ENCODE results near the gene RASIP1.

The RASIP1 gene

DNA sequence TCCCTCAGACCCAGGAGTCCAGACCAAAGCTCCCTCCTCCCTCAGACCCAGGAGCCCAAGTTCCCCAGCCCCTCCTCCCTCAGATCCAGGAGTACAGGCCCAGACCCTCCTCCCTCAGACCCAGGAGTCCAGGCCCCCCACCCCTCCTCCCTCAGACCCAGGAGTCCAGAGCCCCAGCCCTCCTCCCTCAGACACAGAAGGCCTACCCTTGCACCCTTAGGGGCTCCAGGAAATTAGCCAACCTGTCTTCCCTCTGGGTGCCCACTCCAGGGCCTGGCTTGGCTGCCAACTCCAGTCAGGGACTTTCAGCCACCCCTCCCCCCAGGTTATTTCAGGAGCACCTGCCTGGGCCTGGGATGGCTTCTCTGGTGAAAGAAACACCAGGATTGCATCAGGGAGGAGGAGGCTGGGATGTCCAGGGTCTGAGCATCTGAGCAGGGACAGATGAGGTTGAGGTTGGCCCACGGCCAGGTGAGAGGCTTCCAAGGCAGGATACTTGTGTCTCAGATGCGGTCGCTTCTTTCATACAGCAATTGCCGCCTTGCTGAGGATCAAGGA, 14.8 kb upstream of the RASIP1 start, which contains the start of gene FGF21:
Gene FGF21, plus strand, starts transcription at position 441 of the 558 bp plus-strand sequence. CDS start 713 bp downstream, outside the sequence.
- no peak for DNase-seq (ENCODE audit: low read depth)

DNA sequence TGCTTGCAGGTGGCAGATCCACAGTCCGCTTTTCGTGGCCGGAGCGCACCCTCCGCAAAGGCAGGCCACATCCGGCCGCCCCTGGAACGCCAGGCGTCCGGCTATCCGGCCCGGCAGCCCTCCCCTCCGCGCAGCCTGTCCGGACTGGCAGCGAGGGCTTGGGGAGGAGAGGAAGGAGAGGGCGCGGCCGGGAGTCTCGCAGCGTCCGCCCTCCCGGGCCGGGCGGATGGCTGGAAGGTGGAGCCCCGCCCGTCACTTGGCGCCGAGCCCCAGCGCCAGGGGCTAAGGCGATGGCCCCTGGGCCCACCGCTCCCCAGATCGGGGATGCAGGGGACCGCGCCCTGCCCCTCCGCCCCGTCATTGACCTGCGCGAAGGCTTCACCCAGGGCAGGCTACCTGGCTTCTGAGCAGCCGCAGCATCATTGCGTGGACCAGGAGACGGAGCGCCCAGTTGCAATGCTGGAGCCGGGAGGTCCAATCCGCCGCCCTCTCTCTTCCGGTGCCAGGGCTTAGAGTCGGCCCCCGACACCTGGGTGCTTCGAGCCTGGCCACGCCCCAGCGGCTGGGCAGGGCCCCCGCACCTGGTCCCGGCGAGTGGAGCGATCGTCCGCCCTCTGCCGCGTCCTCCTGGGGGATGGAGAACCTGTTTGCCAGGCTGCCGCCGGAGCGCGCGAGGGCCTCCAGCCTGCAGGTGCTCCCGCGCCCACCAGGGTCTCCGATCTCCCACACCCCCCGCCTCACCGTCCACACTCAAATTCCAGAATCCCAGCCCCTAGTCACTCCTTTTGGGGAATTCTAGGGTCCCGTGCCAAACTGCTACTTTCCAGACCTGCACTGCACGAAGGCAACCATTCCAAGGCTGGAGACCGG, 12.3 kb upstream of the RASIP1 start, which contains the start of gene FUT1:
Gene FUT1, minus strand, starts transcription at position 146 of the 870 bp plus-strand sequence. CDS start 1,360 bp downstream, outside the sequence.
- peak; percentile 19 for DNase-seq (ENCODE audit: low read depth)

DNA sequence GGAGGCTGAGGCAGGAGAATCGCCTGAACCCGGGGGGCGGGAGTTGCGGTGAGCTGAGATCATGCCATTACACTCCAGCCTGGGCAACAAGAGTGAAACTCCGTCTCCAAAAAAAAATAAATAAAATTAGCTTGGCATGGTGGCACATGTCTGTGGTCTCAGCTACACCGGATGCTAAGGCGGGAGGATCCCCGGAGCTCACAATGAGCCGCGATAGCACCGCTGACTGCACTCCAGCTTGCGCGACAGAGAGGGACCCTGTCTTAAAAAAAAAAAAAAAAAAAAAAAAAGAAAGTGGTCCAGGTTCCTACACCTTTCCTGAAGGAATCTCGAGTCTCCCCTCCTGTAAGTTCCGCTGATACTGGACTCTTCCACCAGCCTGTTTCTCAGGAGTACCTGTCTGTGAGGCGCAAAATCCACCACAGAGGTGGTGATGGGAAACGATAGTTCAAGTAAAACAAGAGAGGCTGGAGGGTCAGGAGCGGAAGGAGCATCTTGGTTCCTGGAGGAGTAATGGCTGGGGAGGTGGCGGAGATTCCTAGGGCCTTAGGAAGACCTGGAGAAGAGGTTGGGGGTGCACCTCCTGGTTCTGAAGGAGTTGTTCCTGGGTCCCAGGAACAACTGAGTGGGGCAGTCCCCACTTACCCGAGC, 11.6 kb upstream of the RASIP1 start:
- no peak for DNase-seq (ENCODE audit: low read depth)

DNA sequence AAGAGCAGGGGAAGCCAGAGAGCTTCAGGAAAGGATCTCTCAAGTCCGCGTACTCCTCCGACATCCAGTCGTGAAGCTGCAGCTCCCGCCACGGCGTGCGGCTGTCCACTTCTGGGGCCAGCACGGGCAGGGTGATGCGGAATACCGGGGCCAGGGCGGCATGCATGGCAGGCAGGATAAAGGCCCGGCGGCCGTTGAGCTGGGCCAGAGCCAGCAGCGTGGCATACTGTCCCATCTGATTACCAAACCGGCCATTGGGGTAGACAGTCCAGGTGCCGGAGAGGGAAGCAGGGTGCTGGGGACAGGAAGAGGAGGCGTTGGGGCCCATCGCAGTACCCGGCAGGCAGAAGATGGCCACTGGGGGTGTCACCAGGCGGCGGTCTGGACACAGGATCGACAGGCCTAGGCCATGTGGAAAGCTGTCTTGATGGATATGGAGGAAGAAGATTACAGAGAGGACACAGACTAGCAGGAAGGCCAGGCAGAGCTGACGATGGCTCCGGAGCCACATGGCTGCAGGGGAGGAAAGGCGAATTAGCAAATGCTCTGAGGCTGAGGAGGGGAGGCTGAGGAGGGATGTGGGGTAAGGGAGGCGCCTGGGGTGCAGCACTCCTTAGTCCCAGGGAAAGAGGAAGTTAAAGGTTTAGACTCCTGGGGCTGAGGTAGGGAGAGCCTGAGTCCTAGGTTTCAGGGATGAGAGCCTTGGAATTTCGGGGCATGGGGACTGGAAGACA, 10.5 kb upstream of the RASIP1 start:
- no peak for DNase-seq (ENCODE audit: low read depth)

DNA sequence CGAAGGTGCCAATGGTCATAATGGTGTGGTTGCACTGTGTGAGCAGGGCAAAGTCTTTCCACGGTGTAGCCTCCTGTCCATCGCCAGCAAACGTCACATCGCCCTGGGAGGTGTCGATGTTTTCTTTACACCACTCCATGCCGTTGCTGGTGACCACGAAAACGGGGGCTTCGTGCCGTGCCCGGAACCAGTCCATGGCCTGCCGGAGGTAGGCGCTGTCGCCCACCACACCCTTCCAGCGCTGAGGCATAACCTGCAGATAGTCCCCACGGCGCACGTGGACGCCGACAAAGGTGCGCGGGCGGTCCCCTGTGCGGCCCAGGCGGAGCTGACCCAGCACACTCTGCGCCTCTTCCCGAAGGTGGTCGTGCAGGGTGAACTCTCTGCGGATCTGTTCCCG, 9.9 kb upstream of the RASIP1 start:
- no peak for DNase-seq (ENCODE audit: low read depth)

DNA sequence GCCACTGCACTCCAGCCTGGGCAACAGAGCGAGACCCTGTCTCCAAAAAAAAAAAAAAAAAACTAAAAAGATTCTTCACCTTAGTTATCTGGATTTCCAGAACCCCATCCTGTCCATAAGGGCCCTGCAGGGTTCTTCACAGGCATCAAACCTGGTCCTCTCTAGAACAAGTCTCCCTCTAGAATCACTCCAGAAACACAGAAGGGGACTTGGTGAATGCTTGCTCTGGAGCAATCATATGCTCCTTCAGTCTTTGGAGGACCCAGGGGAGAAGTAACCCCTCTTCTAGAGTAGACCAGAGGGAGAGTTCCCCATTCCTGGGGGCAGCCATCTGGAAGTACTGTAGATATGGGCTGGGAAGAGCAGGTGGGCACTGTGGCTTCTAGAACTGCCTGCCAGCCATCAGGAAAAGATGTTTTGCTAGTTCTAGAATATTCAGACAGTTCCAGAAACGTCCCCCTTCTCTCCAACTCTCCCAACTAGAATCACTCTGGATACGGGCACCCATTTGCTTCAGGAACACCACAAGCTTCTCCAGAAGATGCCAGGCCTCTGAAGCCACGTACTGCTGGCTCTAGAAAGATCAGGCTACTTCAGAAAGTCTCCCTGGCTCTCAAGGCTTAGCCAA, 9.3 kb upstream of the RASIP1 start:
- no peak for DNase-seq (ENCODE audit: low read depth)

DNA sequence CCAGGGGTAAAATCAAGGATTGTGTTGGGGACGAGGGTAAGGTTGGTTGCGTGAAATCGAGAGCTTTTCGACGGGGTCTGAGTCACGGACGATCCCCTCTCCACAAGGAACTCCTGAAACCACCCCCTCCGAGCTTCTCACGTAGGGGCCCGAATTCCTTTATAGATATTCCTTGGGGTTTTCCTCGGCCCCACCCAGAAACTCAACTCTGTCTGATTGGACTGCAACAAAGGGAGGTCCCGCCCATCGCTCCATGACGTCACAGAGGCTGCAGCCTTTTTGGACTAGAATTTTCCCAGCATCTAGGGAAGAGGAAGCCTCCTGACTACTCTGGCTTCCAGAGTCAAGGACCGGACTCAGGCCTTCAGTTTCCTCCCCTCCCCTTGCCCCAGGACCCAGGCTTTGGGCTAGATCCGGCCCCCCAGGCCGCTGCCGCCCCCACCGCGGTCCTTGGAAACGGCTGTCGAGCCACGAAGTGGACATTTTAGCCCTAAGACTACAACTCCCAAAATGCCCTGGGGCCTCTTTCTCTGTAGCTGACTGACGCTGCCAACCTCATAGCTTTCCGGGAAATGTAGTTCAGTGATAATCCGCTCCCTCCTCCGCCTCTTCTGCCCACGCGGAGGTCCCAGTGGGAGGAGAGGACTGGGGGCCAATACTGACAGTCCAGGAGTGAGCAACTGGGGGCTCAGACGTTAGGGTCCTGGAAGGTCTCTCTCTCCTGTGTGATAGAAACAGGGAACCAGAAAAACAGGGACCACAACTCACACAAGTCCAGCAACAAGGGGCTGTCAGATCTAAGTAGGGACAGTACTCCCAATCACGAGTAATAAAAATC, 6.5 kb upstream of the RASIP1 start, which contains the start of gene IZUMO1:
Gene IZUMO1, minus strand, starts transcription at position 172 of the 838 bp plus-strand sequence. CDS start 1,050 bp downstream, outside the sequence.
- peak; percentile 45 for DNase-seq (ENCODE audit: low read depth)

DNA sequence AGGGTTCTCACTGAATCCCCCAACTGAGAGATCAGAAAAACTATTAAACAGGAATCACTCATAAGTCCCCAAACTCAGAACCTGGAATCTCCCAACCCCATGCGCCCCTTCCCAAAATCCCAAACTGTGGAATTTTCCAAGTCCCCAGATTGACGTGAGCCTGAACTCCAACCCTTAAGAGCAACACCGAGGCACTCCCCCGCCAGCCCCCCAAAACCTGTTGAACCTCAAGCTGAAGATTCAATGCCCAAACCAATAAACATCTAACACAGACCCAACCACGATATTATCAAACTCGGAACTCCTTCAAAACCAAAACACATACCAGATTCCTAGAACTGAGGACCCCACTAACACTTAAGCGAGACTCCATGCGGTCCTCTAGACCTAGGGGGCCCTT, 5.7 kb upstream of the RASIP1 start:
- no peak for DNase-seq (ENCODE audit: low read depth)

DNA sequence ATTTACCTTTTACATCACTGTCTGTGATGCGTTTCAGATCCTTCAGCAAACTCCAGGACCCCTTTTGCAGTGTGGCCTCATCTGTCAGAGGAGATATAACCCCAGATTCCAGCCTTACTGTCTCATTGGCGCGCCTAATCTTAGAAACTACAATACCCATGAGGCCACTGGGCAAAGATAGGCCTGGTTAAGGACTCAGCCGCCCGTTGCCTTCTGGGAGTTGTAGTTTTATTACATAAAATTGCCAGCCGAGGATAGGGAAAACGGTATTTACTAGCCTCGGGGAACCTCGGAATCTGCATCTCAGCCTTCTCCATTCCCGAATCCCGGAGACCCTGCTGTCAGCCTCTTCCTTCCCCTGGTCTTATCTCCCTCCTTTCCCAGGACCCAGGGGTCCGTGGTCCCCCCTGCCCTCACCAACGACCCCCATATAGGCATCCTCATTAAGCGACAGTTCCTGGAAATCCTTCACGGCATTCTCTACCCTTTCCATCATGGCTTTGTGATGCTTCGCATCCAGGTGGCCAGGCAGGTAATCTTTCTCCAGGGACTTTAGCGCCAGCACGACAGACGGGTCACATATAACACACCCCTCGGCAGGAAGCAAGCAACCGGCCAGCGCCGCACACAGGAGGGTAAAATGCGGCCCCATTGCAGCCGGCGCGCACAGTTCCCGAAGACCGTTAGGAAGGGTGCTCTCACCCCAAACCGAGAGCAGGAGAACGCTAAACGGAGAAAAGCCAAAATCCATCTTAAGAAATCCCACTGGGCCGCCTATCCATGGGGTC, 5.0 kb upstream of the RASIP1 start:
- DNase-seq (ENCODE audit: low read depth), result no peak

DNA sequence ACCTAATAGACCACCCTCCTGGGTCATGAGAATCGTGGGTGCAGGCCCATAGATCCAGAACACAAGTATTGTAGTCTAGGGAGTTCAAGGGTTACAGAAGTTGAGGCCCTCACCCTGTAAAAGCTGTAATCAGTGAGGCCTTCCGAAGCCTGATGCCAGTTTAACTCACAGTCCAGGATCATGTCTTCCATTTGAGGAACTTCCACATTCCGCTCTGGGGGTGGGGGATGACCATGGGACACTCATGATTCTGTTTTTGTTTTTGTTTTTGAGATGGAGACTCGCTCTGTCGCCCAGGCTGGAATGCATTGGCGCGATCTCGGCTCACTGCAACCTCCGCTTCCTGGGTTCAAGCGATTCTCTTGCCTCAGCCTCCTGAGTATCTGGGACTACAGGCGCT, 1.7 kb upstream of the RASIP1 start:
- no peak for DNase-seq (ENCODE audit: low read depth)

DNA sequence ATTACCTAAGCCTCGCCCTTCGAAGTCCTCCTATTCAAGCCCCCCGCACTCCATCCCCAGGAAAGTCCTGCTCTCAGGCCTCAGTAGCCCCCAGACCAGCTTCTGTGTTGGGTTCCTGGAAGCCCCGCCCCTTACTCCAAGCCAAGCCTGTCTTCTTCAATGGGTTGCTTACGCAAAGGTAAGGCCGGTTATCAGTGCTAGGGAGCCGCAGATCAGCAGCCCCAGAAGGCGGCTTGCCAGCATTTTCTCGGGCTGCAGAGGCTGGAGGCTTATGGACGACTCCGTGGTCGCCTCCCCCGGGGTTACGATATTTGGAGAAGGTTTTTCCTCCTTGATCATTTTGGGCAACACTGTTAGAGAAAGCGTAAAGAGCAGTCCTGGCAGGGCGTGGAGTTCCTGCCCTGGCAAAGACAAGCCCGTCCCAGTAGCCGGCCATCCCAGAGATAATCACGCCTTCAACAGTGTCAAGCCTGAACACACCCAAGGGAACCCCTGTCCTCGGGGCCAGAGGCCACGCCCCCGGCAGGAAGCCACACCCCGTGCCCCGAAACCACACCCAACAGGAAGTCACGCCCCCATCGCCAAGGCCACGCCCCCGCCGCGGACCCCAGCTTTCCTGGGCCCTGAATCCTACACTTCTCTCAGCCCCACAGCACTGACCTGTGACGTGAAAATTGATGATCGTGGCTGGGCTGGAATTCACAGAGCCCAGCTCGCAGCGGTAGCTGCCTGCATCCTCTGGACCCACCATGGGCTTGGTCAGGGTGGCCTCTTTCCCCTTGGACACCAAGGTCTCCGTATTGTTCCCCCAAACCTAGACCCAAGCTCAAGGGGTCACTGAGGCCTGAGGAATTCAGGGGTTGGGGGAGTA, 954 bp upstream of the RASIP1 start:
- DNase-seq (ENCODE audit: low read depth), result no peak

DNA sequence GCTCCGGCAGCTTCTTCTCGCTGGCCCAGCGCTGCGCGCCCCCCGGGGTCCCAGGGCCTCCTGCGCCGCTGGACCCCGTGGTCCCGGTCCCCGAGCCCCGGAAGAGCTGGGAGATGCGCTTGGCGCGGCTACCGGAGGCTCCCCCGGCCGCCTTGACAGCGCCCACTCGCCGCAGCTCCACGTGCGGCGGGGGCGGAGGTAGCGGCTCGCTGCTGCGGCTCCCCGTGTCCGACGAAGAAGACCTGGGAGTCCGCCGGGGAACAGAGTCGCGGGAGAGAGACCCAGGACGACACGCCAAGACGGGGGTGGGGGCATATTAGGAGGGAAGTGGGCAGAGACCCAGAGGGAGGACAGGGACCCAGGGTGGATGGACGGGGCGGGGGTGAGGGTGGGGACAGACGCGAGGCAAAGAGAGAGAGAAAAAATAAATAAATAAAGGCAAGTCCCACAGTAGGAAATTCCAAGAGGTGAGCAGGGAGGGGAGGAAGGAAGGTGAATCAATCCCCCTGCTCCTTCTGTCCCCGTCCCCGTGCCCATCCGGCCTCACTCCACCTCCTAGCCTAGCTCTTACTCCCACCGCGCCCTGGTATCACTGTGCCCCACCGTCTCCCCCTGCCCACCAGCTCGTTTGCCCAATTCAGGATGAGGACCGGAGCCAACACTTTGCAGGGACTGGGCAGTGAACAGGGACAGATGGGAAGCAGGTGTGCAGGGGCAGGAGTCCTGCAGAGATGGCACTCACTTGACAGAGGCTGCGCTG, 826 bp downstream of the RASIP1 start:
- no peak for DNase-seq (ENCODE audit: low read depth)

DNA sequence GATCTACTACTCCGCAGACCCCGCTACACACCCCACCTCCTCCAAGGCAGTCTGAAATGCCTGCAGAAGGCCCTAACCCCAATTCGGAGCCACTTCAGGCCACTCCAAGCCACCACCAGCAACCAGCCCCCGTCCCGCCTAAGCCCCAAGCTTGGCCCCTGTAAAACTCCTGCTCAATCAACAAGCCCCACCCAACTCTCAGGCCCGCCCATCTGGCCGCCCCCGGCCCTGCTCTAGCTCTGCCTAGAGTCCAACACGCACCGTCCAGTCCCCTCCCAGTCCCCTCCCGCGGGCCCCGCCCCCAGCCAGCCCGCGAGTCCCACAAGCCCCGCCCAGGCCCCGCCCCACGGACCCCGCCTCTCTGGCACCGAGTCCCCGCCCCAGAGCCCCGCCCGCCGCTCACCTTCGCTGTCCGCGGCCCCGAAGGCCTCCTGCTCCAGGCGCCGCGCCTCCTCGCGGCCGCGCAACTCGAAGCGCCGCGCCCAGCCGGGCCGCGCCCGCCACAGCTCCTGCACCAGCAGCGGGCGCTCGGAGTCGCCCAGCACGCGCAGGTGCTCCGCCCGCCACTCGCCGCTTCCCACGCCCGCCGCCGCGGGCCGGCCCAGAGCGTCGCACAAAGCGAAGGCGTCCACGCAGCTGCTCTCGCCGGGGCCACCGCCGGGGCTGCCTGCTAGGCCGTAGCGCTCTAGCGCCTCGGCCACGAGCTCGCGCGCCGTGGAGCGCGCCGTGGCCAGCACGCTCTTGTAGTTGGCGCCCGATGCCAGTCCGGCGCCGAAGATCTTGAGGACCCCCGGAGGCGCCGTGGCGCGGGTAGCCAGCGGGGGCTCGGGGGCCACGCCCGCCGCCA, 1.6 kb downstream of the RASIP1 start:
- peak; percentile 95 for DNase-seq (ENCODE audit: low read depth)

DNA sequence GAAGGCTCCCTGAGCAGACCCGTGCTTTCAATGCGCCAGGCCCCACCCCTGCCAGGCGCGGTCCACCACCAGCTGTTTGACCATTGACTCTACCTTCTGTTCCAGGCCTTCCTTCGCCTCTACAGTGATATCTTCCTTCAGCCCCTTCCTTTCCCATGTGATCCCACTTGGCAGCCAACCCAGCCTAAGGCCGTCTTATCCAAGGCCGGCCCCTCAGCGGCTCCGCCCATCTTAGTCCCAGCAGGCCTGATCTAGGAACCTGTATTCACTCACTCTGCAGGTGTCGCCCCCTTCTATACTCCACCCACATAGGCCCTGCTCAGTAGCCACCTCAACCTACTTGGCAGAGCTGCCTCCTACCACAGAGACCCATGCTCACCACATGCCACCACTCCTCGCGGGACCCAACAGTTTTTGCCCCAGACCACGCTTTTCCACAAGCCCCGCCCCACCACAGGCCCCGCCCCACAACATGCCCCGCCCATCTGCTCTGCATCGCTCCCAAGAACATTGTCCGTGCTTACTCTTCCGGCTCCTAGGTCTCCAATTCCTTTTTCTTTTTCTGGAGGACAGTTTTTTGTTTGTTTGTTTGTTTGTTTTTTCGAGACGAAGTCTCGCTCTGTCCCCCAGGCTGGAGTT, 2.9 kb downstream of the RASIP1 start:
- no peak for DNase-seq (ENCODE audit: low read depth)

DNA sequence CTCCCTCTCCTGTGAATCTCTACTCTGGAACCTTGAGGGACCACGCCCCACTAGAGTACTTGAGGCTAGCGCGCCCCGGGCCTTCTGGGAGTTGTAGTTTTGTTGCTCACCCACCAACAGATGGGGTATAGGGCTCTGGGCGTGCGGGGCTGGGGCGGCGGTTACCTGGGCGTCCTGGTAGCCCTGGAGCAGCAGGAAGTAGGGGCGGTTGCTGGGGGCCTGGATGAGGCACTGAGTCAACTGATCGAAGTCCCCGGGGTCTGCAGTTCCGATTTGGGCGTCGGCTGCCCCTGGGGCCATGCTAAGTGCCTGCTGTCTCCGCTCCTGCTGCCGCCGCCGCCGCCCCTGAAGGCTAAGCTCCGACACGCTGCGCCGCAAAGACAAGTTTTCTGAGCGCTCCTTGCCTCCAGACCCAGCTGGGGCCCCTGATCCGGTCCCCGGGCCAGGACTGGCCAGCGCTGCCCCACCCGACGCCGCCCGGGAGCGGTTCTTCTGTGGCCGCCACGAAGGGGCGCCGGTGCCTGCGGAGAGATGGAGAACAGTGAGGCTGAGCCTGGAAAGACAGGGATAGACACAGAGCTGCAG, 5.3 kb downstream of the RASIP1 start:
- no peak for DNase-seq (ENCODE audit: low read depth)

DNA sequence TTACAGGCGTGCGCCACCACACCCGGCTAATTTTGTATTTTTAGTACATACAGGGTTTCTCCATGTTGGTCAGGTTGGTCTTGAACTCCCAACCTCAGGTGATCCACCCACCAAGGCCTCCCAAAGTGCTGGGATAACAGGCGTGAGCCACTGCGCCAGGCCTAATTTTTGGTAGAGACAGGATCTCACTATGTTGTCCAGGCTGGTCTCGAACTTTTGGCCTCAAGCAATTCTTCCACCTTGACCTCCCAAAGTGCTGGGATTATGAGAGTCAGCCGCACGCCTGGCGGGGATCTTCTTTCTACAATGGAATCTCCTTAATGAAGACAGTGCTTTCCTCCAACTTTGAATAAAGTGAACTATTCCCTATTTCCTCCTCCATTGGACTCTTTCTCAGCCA, 5.8 kb downstream of the RASIP1 start:
- DNase-seq (ENCODE audit: low read depth), result no peak

All from activated T-cell treated with anti-CD3 and anti-CD28 coated beads for 48 hours (primary cell).